ENCODE results near the gene DUSP21.
"Not testable (repeated sequence)": the region's sequence is repeated elsewhere in the genome, so short reads cannot be mapped to it uniquely, and the experiment has no call there.

The DUSP21 gene

DNA sequence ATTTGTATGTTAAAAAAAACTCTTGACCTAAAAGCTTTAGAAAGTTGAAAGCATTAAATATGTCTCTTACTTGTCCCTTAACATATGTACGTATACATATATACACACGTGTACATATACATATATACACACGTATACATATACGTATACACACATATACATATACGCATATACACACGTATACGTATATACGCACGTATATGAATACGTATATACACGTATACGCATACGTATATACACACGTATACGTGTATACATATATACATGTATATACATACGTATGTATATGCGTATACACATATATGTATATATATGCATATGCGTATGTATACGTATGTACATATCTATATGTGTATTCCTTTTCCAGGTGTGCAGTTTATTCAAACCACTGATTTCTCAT lies 32.9 kb downstream of the DUSP21 start:
- no peak for DNase-seq

DNA sequence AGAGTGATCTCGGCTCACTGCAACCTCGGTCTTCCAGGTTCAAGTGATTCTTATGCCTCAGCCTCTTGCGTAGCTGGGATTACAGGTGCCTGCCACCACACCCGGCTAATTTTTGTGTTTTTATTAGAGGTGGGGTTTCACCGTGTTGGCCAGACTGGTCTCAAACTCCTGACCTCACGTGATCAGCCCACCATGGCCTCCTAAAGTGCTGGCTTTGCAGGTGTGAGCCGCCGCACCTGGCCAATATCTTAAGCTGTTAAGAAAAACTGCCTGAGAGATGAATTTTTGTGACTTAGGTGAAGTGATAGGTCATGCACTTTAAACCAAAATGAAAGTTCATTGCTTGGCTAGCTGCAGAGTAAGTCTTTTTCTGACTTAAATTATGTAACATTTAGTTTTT lies 35.0 kb downstream of the DUSP21 start:
- DNase-seq = no peak

DNA sequence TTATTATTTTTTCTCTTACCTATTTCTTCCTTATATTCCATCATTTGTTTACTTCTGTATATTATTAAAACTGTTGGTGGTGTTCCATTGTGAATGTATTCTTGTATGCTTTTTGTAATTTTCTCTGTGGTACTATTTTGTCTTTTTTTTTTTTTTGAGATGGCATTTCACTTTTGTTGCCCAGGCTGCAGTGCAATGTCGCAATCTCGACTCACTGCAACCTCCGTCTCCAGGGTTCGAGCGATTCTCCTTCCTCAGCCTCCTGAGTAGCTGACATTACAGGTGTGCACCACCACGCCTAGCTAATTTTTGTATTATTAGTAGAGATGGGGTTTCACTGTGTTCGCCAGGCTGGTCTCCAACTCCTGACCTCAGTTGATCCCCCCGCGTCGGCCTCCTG lies 37.7 kb downstream of the DUSP21 start:
- no peak for DNase-seq

DNA sequence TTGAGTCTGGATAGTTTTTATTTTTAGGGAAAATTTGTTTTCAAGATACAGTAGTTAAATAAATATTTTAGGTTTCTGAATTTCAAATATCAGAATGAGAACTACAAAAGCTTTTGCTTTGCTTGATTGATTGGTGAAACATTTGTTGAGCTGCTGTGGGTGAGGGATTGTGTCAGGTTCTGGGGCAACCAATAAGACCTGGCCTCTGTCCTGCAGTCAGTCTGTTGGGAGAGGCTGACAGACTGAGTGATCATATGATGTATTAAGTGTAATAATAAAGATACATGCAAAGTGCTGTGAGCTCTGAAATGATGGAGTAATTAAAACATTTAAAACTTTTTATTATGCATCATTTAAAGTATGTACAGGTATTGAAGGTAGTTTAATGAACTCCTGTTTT lies 38.8 kb downstream of the DUSP21 start:
- no peak for DNase-seq

DNA sequence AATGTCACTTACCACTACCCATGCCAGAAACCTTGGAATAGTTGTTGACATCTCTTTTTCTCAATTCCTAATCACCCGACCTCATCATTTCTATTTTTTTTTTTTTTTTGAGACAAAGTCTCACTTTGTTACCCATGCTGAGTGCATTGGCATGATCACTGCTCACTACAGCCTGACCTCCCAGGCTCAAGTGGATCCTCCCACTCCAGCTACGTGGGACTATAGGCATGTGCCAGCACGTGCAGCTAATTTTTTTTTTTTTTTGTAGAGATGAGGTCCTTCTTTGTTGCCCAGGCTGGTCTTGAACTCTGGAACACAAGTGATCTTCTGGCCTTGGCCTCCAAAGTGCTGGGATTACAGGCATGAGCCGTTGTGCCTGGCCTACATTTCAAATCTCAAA lies 41.1 kb downstream of the DUSP21 start:
- no peak for DNase-seq

DNA sequence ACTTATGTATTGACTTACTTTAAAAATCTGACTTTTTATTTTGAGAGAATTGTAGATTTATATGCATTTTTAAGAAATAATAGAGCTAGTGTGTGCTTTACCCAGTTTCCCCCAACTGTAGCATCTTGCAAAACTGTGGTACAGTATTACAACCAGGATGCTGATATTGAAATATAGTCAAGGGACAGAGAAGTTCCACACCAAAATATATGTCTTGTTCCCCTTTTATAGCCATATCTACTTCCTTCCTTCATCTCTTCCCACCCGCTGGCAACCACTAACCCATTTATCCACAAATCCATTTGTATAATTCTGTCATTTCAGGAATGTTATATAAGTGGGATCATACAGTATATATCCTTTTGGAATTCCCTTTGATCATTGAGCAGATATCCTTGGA lies 46.0 kb downstream of the DUSP21 start:
- no peak for DNase-seq

DNA sequence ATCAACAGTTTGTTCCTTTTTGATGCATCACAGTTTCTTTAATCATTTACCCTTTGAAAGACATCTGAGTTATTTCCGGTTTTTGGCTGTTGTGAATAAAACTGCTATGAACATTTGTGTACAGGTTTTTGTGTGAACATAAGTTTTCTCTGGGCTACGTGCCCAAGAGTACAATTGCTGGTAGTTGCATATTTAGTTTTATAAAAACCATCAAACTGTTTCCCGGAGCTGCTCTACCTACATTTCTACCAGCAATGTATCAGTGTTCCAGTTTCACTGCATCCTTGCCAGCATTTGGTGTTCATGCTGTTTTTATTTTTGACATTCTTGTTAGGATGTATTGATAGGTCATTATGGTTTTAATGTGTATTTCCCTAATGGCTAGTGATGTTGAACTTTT lies 46.4 kb downstream of the DUSP21 start:
- no peak for DNase-seq

DNA sequence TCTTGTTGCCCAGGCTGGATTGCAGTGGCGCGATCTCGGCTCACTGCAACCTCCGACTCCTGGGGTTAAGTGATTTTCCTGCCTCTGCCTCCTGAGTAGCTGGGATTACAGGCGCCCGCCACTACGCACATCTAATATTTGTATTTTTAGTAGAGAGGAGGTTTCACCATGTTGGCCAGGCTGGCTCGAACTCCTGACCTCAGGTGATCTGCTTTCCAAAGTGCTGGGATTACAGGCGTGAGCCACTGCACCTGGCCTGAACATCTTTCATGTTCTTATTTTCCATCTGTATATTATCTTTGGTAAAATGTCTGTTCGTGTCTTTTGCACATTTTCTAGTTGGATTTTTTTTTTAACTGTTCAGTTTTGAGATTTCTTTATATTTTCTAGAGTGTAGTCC lies 46.9 kb downstream of the DUSP21 start:
- not testable (repeated sequence) for DNase-seq

DNA sequence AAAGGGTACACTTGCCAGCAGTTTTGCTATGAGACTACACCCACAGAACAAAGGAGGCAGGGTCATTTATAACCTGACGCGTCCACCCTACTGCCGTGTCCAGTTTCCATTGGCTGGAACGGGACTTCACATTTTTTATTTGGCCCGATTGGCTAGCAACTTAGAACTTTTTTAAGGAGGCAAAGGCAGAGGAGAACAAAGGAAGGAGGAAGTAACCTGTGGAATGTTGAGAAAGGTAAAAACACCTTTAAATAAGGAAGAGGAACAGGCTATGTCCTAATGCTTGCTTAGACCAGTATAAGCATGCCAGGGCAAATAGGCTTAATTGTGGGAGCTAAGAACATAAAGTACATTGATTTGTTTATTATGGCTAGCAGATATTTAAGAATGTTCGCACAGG lies 47.8 kb downstream of the DUSP21 start:
- no peak for DNase-seq

Data from activated CD4-positive, alpha-beta T cell treated with anti-CD3 and anti-CD28 coated beads, Interleukin-2, amount 50 U/mL, for 48 hours (primary cell).